SK-N-MC (cell line): ENCODE data around the gene BCORL1.

Experiments used
- EZH2 ChIP-seq: fragments of 200-600 bp; sonication (generic); IDR thresholded peaks from one replicate; pipeline ENCODE4 v1.6.1; 2017; ENCODE audit warnings: antibody characterized with exemption
- FOXP2 ChIP-seq: optimal IDR thresholded peaks from 2 replicates; pipeline ENCODE3; 2011; ENCODE audit warnings: mild to moderate bottlenecking, moderate library complexity; ENCODE audit not compliant: insufficient read depth; ENCODE audit errors: extremely low read length, control extremely low read depth
- POLR2AphosphoS5 ChIP-seq: IDR thresholded peaks from 2 replicates; pipeline ENCODE4 v1.6.1; 2012; ENCODE audit warnings: mild to moderate bottlenecking, low read depth, low read length, borderline replicate concordance

- TF ChIP-seq EZH2 = no peak
- TF ChIP-seq POLR2AphosphoS5 = no peak
- no peak for TF ChIP-seq FOXP2
Measured at GRCh38 chrX:129992181-129992580, 9.7 kb downstream of the BCORL1 start.
